Hematopoietic multipotent progenitor cell treated with erythropoietin and hydrocortisone succinate and interleukin-3 and kit ligand, for 8 days (in vitro differentiated cells): ENCODE data around the gene HEXIM1.

Experiments
- DNase-seq: peaks from one replicate; pipeline ENCODE4 v3.0.0-alpha.2; 2015

HEXIM1 gene

DNA sequence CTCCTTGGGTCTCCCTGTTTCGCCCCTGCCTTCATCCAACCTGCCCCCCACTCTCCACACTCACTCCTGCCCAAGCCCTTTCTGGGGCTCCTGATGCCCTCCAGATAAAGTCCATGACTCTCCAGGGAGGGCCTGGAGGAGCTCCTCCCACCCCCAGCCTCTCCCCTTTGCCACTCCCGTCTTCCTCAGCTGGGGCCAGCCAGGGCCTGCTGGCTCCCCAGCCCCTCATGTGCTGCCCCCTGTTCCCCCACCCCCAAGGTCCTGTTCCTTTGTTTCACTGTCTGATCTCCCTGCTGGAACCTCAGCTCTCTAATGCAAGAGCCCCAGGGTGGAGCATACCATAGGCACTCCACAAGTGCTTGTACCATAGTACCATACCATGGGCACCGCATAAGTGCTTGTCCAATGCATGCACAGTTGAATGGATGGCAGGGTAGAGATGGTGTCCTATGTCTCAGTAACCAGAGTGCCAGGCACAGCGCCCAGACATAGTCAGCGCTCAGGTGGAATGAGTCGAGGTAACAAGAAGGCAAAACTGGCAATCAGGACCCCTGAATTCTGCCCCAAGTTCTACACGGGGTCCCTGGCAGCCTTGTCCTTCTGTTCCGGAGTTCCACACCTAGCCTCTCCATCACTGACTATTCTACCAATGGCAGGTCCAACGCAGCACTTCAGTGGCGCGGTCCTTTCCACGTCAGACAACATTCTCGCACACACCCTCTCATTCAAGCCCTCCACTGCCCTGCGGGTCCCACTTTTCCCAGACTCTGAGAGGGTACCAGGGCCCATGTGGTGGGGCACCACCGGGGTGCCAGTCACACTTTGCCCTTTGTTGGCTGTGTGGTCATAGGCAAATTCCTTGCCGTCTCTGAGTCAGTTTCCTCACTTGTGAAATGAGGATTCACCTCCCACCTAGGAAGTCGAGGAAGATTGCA, 17.3 kb upstream of the HEXIM1 start:
- no peak for DNase-seq

DNA sequence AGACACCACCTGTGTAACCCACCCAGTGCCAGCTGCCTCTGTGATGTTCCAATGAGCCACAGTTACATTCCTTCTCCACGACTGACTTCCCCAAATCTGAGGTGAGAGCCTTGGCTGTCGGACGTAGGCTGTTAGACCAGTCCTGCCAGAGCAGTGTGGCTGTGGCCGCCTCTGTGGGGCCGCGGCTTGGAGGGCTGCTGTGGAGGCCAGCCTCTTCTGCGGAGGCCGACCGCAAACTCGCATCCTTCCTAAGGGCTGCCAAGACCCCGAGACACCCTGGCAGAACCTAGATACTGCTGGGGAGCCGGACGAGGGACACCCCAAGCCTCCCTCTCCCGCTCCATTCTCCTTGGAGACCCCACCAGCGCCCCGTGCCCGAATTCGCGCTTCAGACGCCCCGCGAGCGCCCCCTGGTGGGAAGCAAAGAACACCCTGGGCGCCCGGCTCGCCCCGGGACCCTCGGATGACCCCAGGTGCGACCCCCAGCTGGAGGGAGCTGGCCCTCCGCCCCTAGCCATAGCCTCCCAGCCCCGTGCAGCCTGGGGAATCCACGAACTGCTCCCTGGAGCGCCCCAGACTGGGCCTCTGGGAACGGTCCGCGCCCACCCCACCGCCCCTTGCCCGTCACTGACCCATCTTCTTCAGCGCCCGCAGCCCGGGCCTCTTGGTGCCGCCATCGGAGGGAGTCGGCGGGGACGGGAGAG, 16.5 kb upstream of the HEXIM1 start:
- DNase-seq = peak; percentile 37

- DNase-seq = no peak
Observed at GRCh38 chr17:45132320-45132571, 16.0 kb upstream of the HEXIM1 start, which contains the start of gene PLCD3. PLCD3 (minus strand) TSS chr17:45132515; CDS start chr17:45132410, 105 bp downstream.

DNA sequence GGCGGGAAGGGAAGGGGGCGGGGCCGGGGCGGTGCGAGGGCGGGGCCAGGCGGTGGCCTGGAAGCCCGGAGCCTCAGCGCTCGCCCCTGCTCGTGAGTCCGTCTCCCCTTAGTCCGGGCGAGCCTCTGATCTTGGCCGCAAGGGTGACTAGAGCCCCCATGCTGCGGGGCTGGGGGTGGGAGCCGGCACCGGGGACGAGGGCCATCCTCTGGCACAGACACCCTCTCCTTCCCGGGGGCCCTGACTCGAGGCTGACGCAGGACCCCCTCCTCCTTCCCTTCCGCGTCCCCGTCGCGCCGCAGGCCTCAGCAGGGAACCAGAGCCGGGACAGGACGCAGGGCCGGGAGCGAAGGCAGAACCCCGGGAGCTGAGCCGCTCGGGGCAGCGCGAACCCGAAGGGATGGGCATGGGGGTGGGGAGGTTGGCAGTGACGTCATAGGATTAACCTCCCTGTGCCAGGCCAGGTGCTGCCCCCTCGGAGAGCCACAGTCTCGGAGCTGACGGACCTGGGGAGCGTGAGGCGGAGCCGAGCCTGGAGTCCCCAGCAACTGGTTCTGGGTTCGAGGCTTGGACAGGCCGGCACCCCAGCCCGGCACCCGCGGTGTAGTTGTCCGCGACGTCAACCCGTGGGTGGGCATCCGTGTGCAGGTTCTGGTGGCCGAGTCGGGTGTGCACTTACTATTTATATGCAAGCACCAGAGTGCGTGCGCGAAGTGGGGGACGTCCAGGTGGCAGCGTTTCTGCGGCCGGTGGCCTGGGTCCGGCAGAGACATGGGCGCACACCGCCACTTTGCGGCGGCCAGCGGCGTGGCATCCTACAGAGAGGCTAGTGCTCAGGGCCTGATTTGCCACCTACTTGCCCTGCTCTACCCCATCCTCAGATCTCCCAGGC, 15.5 kb upstream of the HEXIM1 start:
- peak; percentile 73 for DNase-seq

- DNase-seq = peak; percentile 99
Observed at GRCh38 chr17:45135192-45135977, 12.9 kb upstream of the HEXIM1 start, which contains the start of gene ACBD4. ACBD4 (plus strand) TSS chr17:45135687; CDS start chr17:45136145, 458 bp downstream.

GRCh38 chr17:45135978-45136791, 12.1 kb upstream of the HEXIM1 start:
- DNase-seq = no peak

- no peak for DNase-seq
Observed at GRCh38 chr17:45136846-45137560, 11.3 kb upstream of the HEXIM1 start.

GRCh38 chr17:45137561-45138305, 10.5 kb upstream of the HEXIM1 start:
- DNase-seq = no peak

- DNase-seq = no peak
Observed at GRCh38 chr17:45138911-45139532, 9.3 kb upstream of the HEXIM1 start.

GRCh38 chr17:45139533-45139920, 8.7 kb upstream of the HEXIM1 start:
- DNase-seq = no peak

DNA sequence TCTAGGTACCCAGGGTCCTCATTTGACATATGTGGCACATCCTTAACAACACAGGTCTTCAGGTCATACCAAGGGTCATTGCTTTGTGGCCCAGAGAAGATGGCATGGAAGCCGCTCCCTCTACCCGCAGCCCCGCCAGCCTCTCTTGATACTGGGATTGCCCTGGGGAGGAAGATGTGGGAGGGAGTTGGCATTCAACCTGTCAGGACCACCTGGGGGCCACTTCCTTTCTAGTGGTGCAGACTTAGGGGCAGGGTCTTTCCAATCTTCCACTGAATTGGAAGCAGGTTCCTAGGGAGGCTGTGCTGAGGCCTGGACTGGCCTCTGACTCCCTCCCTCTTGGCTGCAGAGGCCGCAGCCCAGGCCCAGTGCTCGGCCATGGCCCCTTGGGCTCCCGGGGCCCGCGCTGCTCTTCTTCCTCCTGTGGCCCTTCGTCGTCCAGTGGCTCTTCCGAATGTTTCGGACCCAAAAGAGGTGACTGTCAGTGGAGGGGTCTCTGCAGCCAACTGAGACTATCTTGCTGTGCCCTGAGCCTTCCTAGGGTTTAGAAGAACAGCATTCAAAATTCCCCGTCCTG, 5.1 kb upstream of the HEXIM1 start:
- DNase-seq = no peak

- peak; percentile 47 for DNase-seq
Observed at GRCh38 chr17:45143767-45144198, 4.5 kb upstream of the HEXIM1 start.

DNA sequence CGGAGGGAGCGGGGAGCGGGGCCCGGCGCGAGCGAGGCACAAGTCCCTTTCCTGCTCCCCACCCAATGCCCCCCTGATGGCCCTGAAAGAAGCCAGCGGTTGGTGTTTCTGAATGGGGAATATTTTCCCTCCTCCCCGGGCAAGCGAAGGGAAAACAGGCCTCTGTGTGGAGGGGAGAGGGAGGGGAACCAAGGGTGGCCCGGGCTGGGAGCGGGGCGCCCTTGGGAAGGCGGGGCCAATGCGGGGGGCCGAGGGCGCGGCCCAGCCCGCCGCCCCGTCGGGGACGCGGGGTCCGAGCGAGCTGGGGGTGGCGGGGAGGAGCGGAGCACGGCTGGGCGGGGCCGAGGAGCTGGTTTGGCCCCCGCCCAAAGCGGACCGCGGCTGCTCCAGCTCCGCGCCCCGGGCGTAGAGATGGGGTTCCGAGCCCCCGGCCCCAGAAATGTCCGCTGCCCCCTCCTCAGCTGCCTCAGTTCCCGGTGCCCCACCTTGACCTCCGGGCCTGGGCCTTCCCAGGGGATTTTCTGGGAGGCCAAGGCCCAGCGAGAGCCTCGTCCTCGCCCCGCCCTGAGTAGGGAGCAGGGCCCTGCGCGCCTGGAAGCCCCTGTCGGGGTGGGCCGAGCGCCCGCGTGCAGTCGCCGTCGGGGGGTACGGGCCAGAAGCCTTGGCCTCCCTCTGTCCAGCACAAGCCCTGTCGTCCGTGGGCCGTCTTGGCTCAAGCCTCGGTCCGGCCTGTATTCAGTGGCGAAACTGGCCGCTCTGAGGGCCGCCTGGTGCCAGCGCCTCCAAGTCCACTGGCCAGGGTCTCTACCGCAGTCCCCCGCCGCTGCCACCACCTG, 3.9 kb upstream of the HEXIM1 start:
- peak; percentile 54 for DNase-seq

DNA sequence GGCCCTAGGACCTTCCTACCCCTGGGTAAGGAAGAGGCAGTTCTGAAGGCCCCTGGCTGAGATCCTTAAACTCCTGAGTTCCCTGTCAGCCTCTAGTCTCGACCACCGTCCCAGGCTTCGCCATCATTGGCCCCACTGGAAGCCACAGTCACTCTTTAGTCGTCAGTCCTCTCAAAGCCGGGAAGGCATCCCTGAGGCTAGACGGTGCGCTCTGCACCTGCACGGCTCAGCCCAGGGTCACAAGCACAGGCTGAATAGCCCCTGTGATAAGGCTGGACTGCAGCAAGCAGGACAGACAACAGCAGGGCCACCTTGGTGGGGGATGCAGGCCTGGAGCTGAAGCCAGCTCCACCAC, 3.3 kb upstream of the HEXIM1 start:
- DNase-seq = no peak

GRCh38 chr17:45146166-45146565, 2.1 kb upstream of the HEXIM1 start:
- no peak for DNase-seq

DNA sequence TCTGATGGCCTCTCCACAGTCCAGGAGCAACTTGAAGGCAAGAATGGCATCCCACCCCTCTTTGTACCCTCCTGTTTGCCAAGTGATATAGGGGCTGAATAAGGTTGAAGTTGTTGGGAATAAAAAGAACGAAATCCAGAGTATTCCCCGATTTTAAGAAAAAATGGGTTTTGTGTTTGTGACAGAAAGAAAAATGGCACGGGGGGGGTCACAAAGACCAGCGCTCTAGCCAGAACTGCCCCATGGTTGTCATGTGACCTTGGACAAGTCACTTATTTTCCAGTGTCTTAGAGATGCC, 1.7 kb upstream of the HEXIM1 start:
- DNase-seq = no peak

GRCh38 chr17:45146890-45147580, 1.2 kb upstream of the HEXIM1 start:
- peak; percentile 80 for DNase-seq
